HEK293T (cell line): ENCODE measurements around the gene SLC5A1.
"Not testable (repeated sequence)": the region's sequence is repeated elsewhere in the genome, so short reads cannot be mapped to it uniquely, and the experiment has no call there.

Source experiments
- CTCF ChIA-PET: fragments of 350-600 bp; formaldehyde crosslinking; extraction: SDS; loops from one replicate; lab custom pipeline; 2021; ENCODE audit warnings: antibody characterized with exemption, inconsistent platforms; lab: Yijun Ruan, JAX
- POLR2A ChIA-PET: fragments of 350-600 bp; formaldehyde crosslinking; extraction: SDS; loops from one replicate; lab custom pipeline; 2020; ENCODE audit warnings: antibody characterized with exemption, inconsistent platforms; lab: Yijun Ruan, JAX
- DNase-seq: peaks from one replicate; pipeline ENCODE4 v3.0.0; 2012; ENCODE audit warnings: mixed read lengths; ENCODE audit errors: extremely low spot score
- ARNT ChIP-seq: fragments of 450-650 bp; IDR thresholded peaks from 2 replicates; pipeline ENCODE4 v1.6.1; 2017; ENCODE audit warnings: mild to moderate bottlenecking
- BHLHE40 ChIP-seq: fragments of 450-650 bp; IDR thresholded peaks from 2 replicates; pipeline ENCODE4 v1.6.1; 2016; ENCODE audit warnings: mild to moderate bottlenecking, moderate library complexity, borderline replicate concordance
- CTBP1 ChIP-seq: fragments of 450-650 bp; IDR thresholded peaks from 2 replicates; pipeline ENCODE4 v1.6.1; 2016; ENCODE audit warnings: borderline replicate concordance
- ELF4 ChIP-seq: fragments of 450-650 bp; IDR thresholded peaks from 2 replicates; pipeline ENCODE4 v1.6.1; 2017; ENCODE audit warnings: antibody characterized with exemption
- FOXA1 ChIP-seq: fragments of 450-650 bp; IDR thresholded peaks from 2 replicates; pipeline ENCODE4 v1.6.1; 2016; ENCODE audit warnings: mild to moderate bottlenecking
- FOXK2 ChIP-seq: fragments of 450-650 bp; IDR thresholded peaks from 2 replicates; pipeline ENCODE4 v1.6.1; 2016; ENCODE audit warnings: mild to moderate bottlenecking
- FOXM1 ChIP-seq: fragments of 450-650 bp; IDR thresholded peaks from 2 replicates; pipeline ENCODE4 v1.6.1; 2017; ENCODE audit warnings: mild to moderate bottlenecking, borderline replicate concordance
- HDGF ChIP-seq: fragments of 450-650 bp; IDR thresholded peaks from 2 replicates; pipeline ENCODE4 v1.6.1; 2017; ENCODE audit warnings: antibody characterized with exemption, borderline replicate concordance
- L3MBTL2 ChIP-seq: fragments of 450-650 bp; conservative IDR thresholded peaks from 2 replicates; pipeline ENCODE4 v1.6.1; 2016; ENCODE audit warnings: mild to moderate bottlenecking
- LEF1 ChIP-seq: fragments of 450-650 bp; IDR thresholded peaks from 2 replicates; pipeline ENCODE4 v1.6.1; 2017; ENCODE audit warnings: mild to moderate bottlenecking, borderline replicate concordance
- NFRKB ChIP-seq: fragments of 450-650 bp; IDR thresholded peaks from 2 replicates; pipeline ENCODE4 v1.6.1; 2016; ENCODE audit warnings: mild to moderate bottlenecking, moderate library complexity
- SP1 ChIP-seq: fragments of 450-650 bp; IDR thresholded peaks from 2 replicates; pipeline ENCODE4 v1.6.1; 2017
- SUZ12 ChIP-seq: fragments of 450-650 bp; IDR thresholded peaks from 2 replicates; pipeline ENCODE4 v1.6.1; 2016; ENCODE audit warnings: mild to moderate bottlenecking
- TARDBP ChIP-seq: fragments of 450-650 bp; IDR thresholded peaks from 2 replicates; pipeline ENCODE4 v1.6.1; 2016
- ZNF384 ChIP-seq: fragments of 450-650 bp; IDR thresholded peaks from 2 replicates; pipeline ENCODE4 v1.6.1; 2016
- TF ChIP-seq, protein P1 (sequence below): fragments of 450-650 bp; IDR thresholded peaks from 2 replicates; pipeline ENCODE4 v1.6.1; 2016

SLC5A1 gene

DNA sequence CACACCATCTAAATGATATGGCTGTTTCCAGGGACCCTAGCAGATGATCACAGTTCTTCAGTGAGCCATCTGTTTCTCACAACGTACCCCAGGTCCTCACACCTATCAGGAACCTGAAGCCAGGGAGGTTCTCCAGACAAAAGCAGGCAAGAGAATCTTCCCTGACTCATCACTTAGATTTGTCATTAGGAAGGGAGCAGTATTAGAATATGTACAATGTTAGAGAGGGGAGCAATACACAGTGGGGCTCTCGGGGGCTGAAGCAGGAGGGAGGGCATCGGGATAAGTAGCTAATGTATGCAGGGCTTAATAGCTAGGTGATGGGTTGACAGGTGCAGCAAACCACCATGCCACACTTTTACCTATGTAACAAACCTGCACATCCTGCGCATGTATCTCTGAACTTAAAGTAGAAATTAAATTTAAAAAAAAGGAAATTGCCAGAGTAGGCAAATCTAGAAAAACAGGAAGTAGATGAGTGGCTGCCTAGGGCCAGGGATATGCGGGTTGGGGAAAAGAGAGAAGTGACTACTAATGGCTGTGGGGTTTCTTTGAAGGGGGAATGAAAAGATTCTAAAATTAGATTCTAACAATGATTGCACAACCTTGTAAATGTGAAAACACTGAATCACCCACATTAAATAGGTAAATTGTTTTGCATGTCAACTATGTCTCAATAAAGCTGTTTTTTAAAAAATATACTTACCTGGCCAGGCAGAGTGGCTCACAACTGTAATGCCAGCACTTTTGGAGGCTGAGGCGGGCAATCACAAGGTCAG, 101.6 kb downstream of the SLC5A1 start:
- DNase-seq = no peak
- CTCF ChIA-PET = interaction anchor here (0.6 kb wide), 1 partner anchor 517 kb away, joined by 3 read pairs; no protein-coding TSS in a partner anchor
- POLR2A ChIA-PET = no interaction called here
- no peak for TF ChIP-seq HDGF
- no peak for TF ChIP-seq L3MBTL2
- no peak for TF ChIP-seq SUZ12
- no peak for TF ChIP-seq BHLHE40
- TF ChIP-seq, protein P1, sequence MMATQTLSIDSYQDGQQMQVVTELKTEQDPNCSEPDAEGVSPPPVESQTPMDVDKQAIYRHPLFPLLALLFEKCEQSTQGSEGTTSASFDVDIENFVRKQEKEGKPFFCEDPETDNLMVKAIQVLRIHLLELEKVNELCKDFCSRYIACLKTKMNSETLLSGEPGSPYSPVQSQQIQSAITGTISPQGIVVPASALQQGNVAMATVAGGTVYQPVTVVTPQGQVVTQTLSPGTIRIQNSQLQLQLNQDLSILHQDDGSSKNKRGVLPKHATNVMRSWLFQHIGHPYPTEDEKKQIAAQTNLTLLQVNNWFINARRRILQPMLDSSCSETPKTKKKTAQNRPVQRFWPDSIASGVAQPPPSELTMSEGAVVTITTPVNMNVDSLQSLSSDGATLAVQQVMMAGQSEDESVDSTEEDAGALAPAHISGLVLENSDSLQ = no peak
- TF ChIP-seq FOXA1 = no peak
- no peak for TF ChIP-seq NFRKB
- no peak for TF ChIP-seq CTBP1
- no peak for TF ChIP-seq ELF4
- TF ChIP-seq TARDBP = no peak

DNA sequence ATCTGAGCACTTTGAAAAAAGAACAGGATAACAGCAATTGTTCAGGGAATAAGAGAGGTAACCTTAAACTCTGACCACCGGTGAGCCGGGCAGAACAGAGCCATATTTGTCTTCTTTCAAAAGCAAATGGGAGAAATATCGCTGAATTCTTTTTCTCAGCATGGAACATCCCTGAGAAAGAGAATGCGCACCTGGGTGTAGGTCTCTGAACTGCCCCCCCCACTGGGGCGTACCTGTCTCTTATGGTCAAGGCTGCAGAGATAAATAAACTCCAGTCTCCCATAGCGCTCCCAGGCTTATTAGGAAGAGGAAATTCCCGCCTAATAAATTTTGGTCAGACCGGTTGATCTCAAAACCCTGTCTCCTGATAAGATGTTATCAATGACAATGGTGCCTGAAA, 104.1 kb downstream of the SLC5A1 start:
- DNase-seq, CTCF ChIA-PET, POLR2A ChIA-PET: not testable (repeated sequence)

DNA sequence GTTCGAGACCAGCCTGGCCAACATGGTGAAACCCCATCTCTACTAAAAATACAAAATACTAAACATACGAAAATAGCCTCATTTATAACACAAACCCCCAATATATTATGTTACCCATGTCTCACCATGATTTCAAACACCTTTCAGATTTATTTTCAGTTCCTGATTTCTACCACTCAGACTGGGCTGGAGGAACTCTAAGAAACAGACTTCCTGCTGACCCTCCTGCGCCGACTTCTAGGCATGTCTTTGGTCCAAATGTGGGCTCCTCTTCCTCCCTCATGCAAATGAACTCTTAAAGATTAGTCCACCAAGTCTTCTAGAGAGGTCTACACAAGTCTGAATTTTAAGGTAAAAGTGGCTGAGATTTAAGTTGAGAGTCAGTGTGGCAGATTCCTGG, 105.3 kb downstream of the SLC5A1 start:
- DNase-seq, POLR2A ChIA-PET, CTCF ChIA-PET: not testable (repeated sequence)

DNA sequence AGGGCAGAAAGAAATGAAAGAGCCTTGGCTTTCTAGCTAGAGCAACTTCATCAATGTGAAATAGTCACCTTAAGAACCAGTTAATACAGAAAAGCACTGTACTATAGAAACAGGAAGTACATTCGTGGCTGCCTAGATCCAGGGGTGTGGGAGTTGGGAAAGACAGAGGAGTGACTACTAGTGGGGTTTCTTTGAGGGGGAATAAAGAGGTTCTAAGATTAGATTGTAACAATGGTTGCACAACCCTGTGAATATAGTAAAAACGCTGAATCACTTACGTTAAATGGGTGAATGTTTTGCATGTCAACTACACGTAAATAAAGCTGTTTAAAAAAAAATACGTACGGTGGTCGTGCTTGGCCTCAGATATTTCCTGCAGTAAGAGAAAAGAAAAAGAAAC, 107.6 kb downstream of the SLC5A1 start:
- POLR2A ChIA-PET, CTCF ChIA-PET, DNase-seq: not testable (repeated sequence)

DNA sequence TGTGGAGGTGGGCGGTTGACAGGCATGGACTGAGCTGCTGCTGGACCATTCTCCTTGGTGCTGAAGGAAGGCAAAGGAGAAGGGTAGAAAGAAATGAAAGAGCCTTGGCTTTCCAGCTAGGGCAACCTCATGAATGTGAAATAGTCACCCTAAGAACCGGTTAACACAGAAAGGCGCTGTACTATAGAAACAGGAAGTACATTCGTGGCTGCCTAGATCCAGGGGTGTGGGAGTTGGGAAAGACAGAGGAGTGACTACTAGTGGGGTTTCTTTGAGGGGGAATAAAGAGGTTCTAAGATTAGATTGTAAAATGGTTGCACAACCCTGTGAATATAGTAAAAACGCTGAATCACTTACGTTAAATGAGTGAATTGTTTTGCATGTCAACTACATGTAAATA, 108.6 kb downstream of the SLC5A1 start:
- POLR2A ChIA-PET, DNase-seq, CTCF ChIA-PET: not testable (repeated sequence)

DNA sequence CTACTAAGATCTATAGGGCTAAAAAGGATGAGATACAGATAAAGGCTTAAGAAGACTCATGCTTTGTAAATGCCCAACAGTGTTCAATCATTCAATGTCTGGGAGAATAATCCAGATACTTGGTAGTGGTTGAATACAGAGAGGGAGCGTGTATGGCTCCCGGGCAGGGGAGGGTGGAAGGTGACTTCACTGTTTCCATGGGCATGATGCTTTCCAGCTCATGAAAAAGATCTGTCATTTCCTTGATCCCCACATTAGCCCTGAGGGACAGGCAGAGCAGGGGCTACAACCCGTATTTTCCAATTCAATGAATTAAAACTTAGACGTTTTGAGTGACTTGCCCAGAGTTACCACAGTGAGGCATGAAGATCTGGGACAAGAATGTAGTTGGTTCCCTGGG, 111.7 kb downstream of the SLC5A1 start:
- DNase-seq, POLR2A ChIA-PET, CTCF ChIA-PET: not testable (repeated sequence)

DNA sequence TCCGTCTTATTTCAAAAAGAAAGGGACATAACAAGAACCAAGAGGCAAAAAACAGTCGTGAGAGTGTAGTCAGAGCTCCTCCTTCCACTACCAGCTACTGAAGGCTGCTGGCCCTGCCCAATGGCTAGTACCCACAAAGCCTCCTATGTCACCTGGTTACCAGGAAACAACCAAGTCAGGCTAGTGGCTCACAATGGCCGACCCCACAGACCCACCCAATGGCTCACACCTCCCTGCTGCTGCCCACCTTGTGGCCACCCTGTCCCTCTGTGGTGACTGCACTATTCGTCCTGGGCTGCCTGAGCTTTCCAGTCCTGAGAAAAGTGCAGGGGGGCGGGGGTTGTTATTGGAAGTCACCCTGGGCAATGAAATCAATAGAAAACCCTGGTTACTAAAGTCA, 114.6 kb downstream of the SLC5A1 start:
- POLR2A ChIA-PET, DNase-seq, CTCF ChIA-PET: not testable (repeated sequence)

DNA sequence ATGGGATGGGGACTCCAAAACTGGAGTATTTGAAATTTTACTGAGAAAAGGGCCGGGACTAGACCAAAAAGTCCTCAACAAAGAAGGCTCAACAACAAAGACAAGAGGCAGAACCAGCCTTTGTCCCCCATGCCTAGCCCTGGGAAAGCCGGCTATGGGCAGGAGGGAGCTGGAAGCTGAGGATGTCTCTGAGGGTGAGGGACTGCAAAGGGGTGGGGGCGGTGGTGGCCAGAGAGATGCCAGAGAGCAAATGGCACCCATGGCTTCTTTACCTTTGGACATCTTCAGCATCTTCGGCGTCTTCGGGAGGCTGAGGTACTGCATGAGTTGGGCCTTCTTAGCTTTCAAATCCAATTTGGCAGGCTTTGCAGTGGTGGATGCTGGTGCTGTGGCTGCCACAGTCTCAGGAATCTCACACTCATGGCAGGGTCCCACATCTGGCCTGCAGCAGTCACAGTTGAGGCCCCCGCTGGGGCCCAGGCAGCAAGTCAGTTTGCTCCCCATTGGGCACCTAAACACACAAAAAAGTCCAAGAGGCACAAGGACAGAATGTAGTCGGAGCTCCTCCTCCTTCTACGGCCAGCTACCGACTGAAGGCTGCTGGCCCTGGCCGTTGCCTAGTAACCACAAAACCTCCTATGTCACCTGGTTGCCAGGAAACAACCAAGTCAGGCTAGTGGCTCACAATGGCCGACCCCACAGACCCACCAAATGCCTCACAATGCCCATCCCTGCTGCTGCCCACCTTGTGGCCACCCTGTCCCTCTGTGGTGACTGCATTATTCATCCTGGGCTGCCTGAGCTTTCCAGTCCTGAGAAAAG, 115.9 kb downstream of the SLC5A1 start, which contains the start of gene C22orf42:
TSS of gene C22orf42 (minus strand) at position 592 of the 822 bp plus-strand sequence. CDS start at position 504, 88 bp downstream.
- DNase-seq = no peak
- CTCF ChIA-PET = no interaction called here
- POLR2A ChIA-PET = interaction anchor here (1.4 kb wide), 1 partner anchor 46 kb away, joined by 3 read pairs; the partner anchor contains the start of gene RFPL2
- TF ChIP-seq, protein P1 = no peak
- TF ChIP-seq BHLHE40 (no peak), TARDBP (no peak), L3MBTL2 (no peak), NFRKB (no peak), SP1 (no peak), ARNT (no peak), FOXM1 (no peak), ELF4 (no peak), FOXA1 (no peak), SUZ12 (no peak), FOXK2 (no peak), ZNF384 (no peak), LEF1 (no peak), HDGF (no peak), CTBP1 (no peak)

DNA sequence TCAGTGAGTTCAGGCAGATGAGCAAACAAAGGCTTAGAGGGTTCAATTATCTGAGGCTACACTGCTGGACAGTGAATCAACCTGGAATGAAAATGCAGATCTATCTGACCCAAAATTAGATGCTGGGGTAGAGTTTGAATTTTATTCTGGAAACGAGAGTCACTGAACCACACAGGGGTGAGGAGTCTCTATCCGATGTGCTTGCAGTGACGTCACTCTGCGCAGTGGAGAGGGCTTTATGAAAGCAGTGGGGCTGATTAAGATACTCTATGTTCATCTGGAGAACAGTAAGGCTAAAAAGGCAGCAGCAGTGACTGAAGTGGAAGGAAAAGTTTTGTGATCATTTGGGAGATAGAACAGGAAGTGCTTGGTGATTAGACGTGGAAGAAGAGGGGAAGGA, 117.3 kb downstream of the SLC5A1 start:
- CTCF ChIA-PET = not testable (repeated sequence)

More for the DNA sequence above, 117.3 kb downstream of the SLC5A1 start:
- DNase-seq, POLR2A ChIA-PET: not testable (repeated sequence)
